Heart left ventricle (tissue), 13 donors: ENCODE measurements around the gene FBXO34.

Experiments used
- POLR2A ChIP-seq, 2 donors: fragments of 450-650 bp; IDR thresholded peaks; one replicate each; pipeline ENCODE4 v1.6.1; 2017; ENCODE audit warnings: antibody characterized with exemption in 2 of 2, mild to moderate bottlenecking in 2 of 2, moderate library complexity in 2 of 2
- TF ChIP-seq, protein P1 (sequence below), 12 donors: fragments of 200-600 bp; sonication (generic) in 4 of 12; IDR thresholded peaks; one replicate each; pipeline versions ENCODE4 v1.5.0 to v1.8.0; 2018 to 2022; ENCODE audit warnings: antibody characterized with exemption in 12 of 12, mild to moderate bottlenecking in 5 of 12
- donor health status: ischemic (EF 13 %, LVEDD 7.1; RV severe dilation, severe dysfunction).
- donor health status: DM: no; HTN: yes; CAD: no.
- donor health status: DM: no; HTN: no; CAD: no.
- donor health status: ischemic (EF 25% LVEDD 6.9; RV normal size, moderate dysfunction).
- donor health status: ischemic (EF 25% LVEDD 5.7; RV mildly dilated, moderate dysfunction).
- donor health status: ischemic (EF 35%, LVEDD 5.7; RV mildly dilated, moderate dysfunction).
- donor health status: nonischemic (EF 11% LVEDD 7.7; RV severe dilation, severe dysfunction).
- donor health status: DM: yes; HTN: yes; CAD: no.
- donor health status: PGD.
- donor health status: ischemic (EF 29% LVEDD 5.4; RV normal size, mild dysfunction).
- donor health status: nonischemic (EF 23%, LVEDD 6.1; RV moderate dilation, normal function).

DNA sequence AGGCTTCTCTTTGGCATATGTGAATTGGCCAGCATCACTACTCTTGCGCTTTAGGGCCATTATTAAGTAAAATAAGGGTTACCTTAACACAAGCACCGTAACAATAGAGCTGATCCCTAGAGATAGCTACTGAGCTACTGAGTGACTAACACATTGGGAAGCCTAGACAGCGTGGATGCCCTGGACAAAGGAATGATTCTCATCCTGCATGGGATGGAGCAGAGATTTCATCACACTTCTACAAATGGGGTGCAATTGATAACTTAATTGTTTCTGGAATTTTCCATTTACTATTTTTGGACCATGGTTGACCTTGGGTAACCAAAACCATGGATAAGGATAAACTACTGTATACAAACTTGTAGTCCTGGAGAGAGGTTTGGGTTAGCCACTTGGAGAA is 57.1 kb downstream of the FBXO34 start:
- TF ChIP-seq, protein P1, sequence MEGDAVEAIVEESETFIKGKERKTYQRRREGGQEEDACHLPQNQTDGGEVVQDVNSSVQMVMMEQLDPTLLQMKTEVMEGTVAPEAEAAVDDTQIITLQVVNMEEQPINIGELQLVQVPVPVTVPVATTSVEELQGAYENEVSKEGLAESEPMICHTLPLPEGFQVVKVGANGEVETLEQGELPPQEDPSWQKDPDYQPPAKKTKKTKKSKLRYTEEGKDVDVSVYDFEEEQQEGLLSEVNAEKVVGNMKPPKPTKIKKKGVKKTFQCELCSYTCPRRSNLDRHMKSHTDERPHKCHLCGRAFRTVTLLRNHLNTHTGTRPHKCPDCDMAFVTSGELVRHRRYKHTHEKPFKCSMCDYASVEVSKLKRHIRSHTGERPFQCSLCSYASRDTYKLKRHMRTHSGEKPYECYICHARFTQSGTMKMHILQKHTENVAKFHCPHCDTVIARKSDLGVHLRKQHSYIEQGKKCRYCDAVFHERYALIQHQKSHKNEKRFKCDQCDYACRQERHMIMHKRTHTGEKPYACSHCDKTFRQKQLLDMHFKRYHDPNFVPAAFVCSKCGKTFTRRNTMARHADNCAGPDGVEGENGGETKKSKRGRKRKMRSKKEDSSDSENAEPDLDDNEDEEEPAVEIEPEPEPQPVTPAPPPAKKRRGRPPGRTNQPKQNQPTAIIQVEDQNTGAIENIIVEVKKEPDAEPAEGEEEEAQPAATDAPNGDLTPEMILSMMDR (IDR thresholded peaks at IDR 0.05): no peak
- no peak for TF ChIP-seq POLR2A (IDR thresholded peaks at IDR 0.05)
